Measurements from ENCODE around the gene SUPT4H1.
A peak's percentile ranks its signal among the peaks of the same experiment; 100 is the strongest.

The SUPT4H1 gene

GRCh38 chr17:58390884-58391283 lies 38.9 kb upstream of the SUPT4H1 start:
- H3K27me3 ChIP-seq (ENCODE audit: control insufficient read depth in 1 of 2, insufficient read depth in 2 of 2, low read length in 2 of 2), result no peaks in the 10 kb centered on the region
- no peaks in the 10 kb centered on the region for H3K9me3 ChIP-seq (ENCODE audit: control insufficient read depth in 1 of 2, low read length in 2 of 2)
- peaks cover 57 to 68% of the 10 kb centered on the region in 2 donors for H3K4me1 ChIP-seq (ENCODE audit: control insufficient read depth in 1 of 2, insufficient read depth in 2 of 2, low read length in 2 of 2)
- no peak overlapping the region for H3K4me3 ChIP-seq (ENCODE audit: low read depth in 1 of 2, low read length in 2 of 2)
- no peak overlapping the region for H3K27ac ChIP-seq (ENCODE audit: low read depth, low read length)
- H3K36me3 ChIP-seq (ENCODE audit: control insufficient read depth in 1 of 2, insufficient read depth in 2 of 2, low read length in 2 of 2), result no peaks in the 10 kb centered on the region
- H3K9ac ChIP-seq (ENCODE audit: low read depth in 1 of 2, low read length in 2 of 2), result peak overlapping the region in 1 of 2 donors; percentile 17

GRCh38 chr17:58388302-58389190 lies 36.5 kb upstream of the SUPT4H1 start:
- no peak overlapping the region for H3K27ac ChIP-seq (ENCODE audit: low read depth, low read length)
- no peak overlapping the region for H3K9ac ChIP-seq (ENCODE audit: low read depth in 1 of 2, low read length in 2 of 2)
- H3K4me1 ChIP-seq (ENCODE audit: control insufficient read depth in 1 of 2, insufficient read depth in 2 of 2, low read length in 2 of 2), result peaks cover 57 to 71% of the 10 kb centered on the region in 2 donors
- no peak overlapping the region for H3K4me3 ChIP-seq (ENCODE audit: low read depth in 1 of 2, low read length in 2 of 2)
- no peaks in the 10 kb centered on the region for H3K36me3 ChIP-seq (ENCODE audit: control insufficient read depth in 1 of 2, insufficient read depth in 2 of 2, low read length in 2 of 2)
- H3K27me3 ChIP-seq (ENCODE audit: control insufficient read depth in 1 of 2, insufficient read depth in 2 of 2, low read length in 2 of 2), result no peaks in the 10 kb centered on the region
- no peaks in the 10 kb centered on the region for H3K9me3 ChIP-seq (ENCODE audit: control insufficient read depth in 1 of 2, low read length in 2 of 2)

- no peaks in the 10 kb centered on the region for H3K9me3 ChIP-seq (ENCODE audit: control insufficient read depth in 1 of 2, low read length in 2 of 2)
- H3K4me3 ChIP-seq (ENCODE audit: low read depth in 1 of 2, low read length in 2 of 2), result no peak overlapping the region
- no peak overlapping the region for H3K9ac ChIP-seq (ENCODE audit: low read depth in 1 of 2, low read length in 2 of 2)
- no peaks in the 10 kb centered on the region for H3K36me3 ChIP-seq (ENCODE audit: control insufficient read depth in 1 of 2, insufficient read depth in 2 of 2, low read length in 2 of 2)
- no peak overlapping the region for H3K27ac ChIP-seq (ENCODE audit: low read depth, low read length)
- H3K27me3 ChIP-seq (ENCODE audit: control insufficient read depth in 1 of 2, insufficient read depth in 2 of 2, low read length in 2 of 2), result no peaks in the 10 kb centered on the region
- H3K4me1 ChIP-seq (ENCODE audit: control insufficient read depth in 1 of 2, insufficient read depth in 2 of 2, low read length in 2 of 2), result peaks cover 63 to 76% of the 10 kb centered on the region in 2 donors
Observed at GRCh38 chr17:58387834-58388233, 35.8 kb upstream of the SUPT4H1 start.

GRCh38 chr17:58386708-58387107 lies 34.7 kb upstream of the SUPT4H1 start:
- no peaks in the 10 kb centered on the region for H3K9me3 ChIP-seq (ENCODE audit: control insufficient read depth in 1 of 2, low read length in 2 of 2)
- peaks cover 72 to 77% of the 10 kb centered on the region in 2 donors for H3K4me1 ChIP-seq (ENCODE audit: control insufficient read depth in 1 of 2, insufficient read depth in 2 of 2, low read length in 2 of 2)
- H3K4me3 ChIP-seq (ENCODE audit: low read depth in 1 of 2, low read length in 2 of 2), result no peak overlapping the region
- no peaks in the 10 kb centered on the region for H3K27me3 ChIP-seq (ENCODE audit: control insufficient read depth in 1 of 2, insufficient read depth in 2 of 2, low read length in 2 of 2)
- no peak overlapping the region for H3K27ac ChIP-seq (ENCODE audit: low read depth, low read length)
- H3K36me3 ChIP-seq (ENCODE audit: control insufficient read depth in 1 of 2, insufficient read depth in 2 of 2, low read length in 2 of 2), result no peaks in the 10 kb centered on the region
- H3K9ac ChIP-seq (ENCODE audit: low read depth in 1 of 2, low read length in 2 of 2), result no peak overlapping the region

- H3K36me3 ChIP-seq (ENCODE audit: control insufficient read depth in 1 of 2, insufficient read depth in 2 of 2, low read length in 2 of 2), result no peaks in the 10 kb centered on the region
- H3K27ac ChIP-seq (ENCODE audit: low read depth, low read length), result no peak overlapping the region
- no peaks in the 10 kb centered on the region for H3K27me3 ChIP-seq (ENCODE audit: control insufficient read depth in 1 of 2, insufficient read depth in 2 of 2, low read length in 2 of 2)
- H3K9me3 ChIP-seq (ENCODE audit: control insufficient read depth in 1 of 2, low read length in 2 of 2), result no peaks in the 10 kb centered on the region
- H3K4me1 ChIP-seq (ENCODE audit: control insufficient read depth in 1 of 2, insufficient read depth in 2 of 2, low read length in 2 of 2), result peaks cover 75 to 78% of the 10 kb centered on the region in 2 donors
- no peak overlapping the region for H3K4me3 ChIP-seq (ENCODE audit: low read depth in 1 of 2, low read length in 2 of 2)
- no peak overlapping the region for H3K9ac ChIP-seq (ENCODE audit: low read depth in 1 of 2, low read length in 2 of 2)
Observed at GRCh38 chr17:58385359-58385899, 33.4 kb upstream of the SUPT4H1 start.

GRCh38 chr17:58384897-58385296 lies 32.9 kb upstream of the SUPT4H1 start:
- no peak overlapping the region for H3K9ac ChIP-seq (ENCODE audit: low read depth in 1 of 2, low read length in 2 of 2)
- H3K4me3 ChIP-seq (ENCODE audit: low read depth in 1 of 2, low read length in 2 of 2), result no peak overlapping the region
- H3K9me3 ChIP-seq (ENCODE audit: control insufficient read depth in 1 of 2, low read length in 2 of 2), result no peaks in the 10 kb centered on the region
- no peaks in the 10 kb centered on the region for H3K27me3 ChIP-seq (ENCODE audit: control insufficient read depth in 1 of 2, insufficient read depth in 2 of 2, low read length in 2 of 2)
- no peaks in the 10 kb centered on the region for H3K36me3 ChIP-seq (ENCODE audit: control insufficient read depth in 1 of 2, insufficient read depth in 2 of 2, low read length in 2 of 2)
- H3K4me1 ChIP-seq (ENCODE audit: control insufficient read depth in 1 of 2, insufficient read depth in 2 of 2, low read length in 2 of 2), result peaks cover 73 to 79% of the 10 kb centered on the region in 2 donors
- H3K27ac ChIP-seq (ENCODE audit: low read depth, low read length), result no peak overlapping the region

- Histone ChIP-seq H3K36me3 (ENCODE audit: control insufficient read depth in 1 of 2, insufficient read depth in 2 of 2, low read length in 2 of 2) (no peaks in the 10 kb centered on the region), H3K9ac (ENCODE audit: low read depth in 1 of 2, low read length in 2 of 2) (peak overlapping the region in 1 of 2 donors; percentile 5), H3K4me1 (ENCODE audit: control insufficient read depth in 1 of 2, insufficient read depth in 2 of 2, low read length in 2 of 2) (peaks cover 71 to 78% of the 10 kb centered on the region in 2 donors), H3K4me3 (ENCODE audit: low read depth in 1 of 2, low read length in 2 of 2) (no peak overlapping the region), H3K27me3 (ENCODE audit: control insufficient read depth in 1 of 2, insufficient read depth in 2 of 2, low read length in 2 of 2) (no peaks in the 10 kb centered on the region), H3K9me3 (ENCODE audit: control insufficient read depth in 1 of 2, low read length in 2 of 2) (no peaks in the 10 kb centered on the region), H3K27ac (ENCODE audit: low read depth, low read length) (no peak overlapping the region)
Observed at GRCh38 chr17:58383892-58384462, 32.0 kb upstream of the SUPT4H1 start.

- peak overlapping the region in 1 of 2 donors; percentile 9 for H3K4me3 ChIP-seq (ENCODE audit: low read depth in 1 of 2, low read length in 2 of 2)
- no peaks in the 10 kb centered on the region for H3K36me3 ChIP-seq (ENCODE audit: control insufficient read depth in 1 of 2, insufficient read depth in 2 of 2, low read length in 2 of 2)
- peaks cover 71 to 73% of the 10 kb centered on the region in 2 donors for H3K4me1 ChIP-seq (ENCODE audit: control insufficient read depth in 1 of 2, insufficient read depth in 2 of 2, low read length in 2 of 2)
- no peak overlapping the region for H3K9ac ChIP-seq (ENCODE audit: low read depth in 1 of 2, low read length in 2 of 2)
- no peaks in the 10 kb centered on the region for H3K27me3 ChIP-seq (ENCODE audit: control insufficient read depth in 1 of 2, insufficient read depth in 2 of 2, low read length in 2 of 2)
- H3K9me3 ChIP-seq (ENCODE audit: control insufficient read depth in 1 of 2, low read length in 2 of 2), result no peaks in the 10 kb centered on the region
- H3K27ac ChIP-seq (ENCODE audit: low read depth, low read length), result no peak overlapping the region
Observed at GRCh38 chr17:58382872-58383242, 30.9 kb upstream of the SUPT4H1 start.

GRCh38 chr17:58382108-58382871 lies 30.3 kb upstream of the SUPT4H1 start:
- Histone ChIP-seq H3K27me3 (ENCODE audit: control insufficient read depth in 1 of 2, insufficient read depth in 2 of 2, low read length in 2 of 2) (no peaks in the 10 kb centered on the region), H3K36me3 (ENCODE audit: control insufficient read depth in 1 of 2, insufficient read depth in 2 of 2, low read length in 2 of 2) (no peaks in the 10 kb centered on the region), H3K4me3 (ENCODE audit: low read depth in 1 of 2, low read length in 2 of 2) (peak overlapping the region in 1 of 2 donors; percentile 9), H3K27ac (ENCODE audit: low read depth, low read length) (no peak overlapping the region), H3K9me3 (ENCODE audit: control insufficient read depth in 1 of 2, low read length in 2 of 2) (no peaks in the 10 kb centered on the region), H3K4me1 (ENCODE audit: control insufficient read depth in 1 of 2, insufficient read depth in 2 of 2, low read length in 2 of 2) (peaks cover 70 to 74% of the 10 kb centered on the region in 2 donors), H3K9ac (ENCODE audit: low read depth in 1 of 2, low read length in 2 of 2) (no peak overlapping the region)
